GM19452 (cell line): ENCODE measurements around the gene MRPL33.
"Not testable (repeated sequence)": the region's sequence is repeated elsewhere in the genome, so short reads cannot be mapped to it uniquely, and the experiment has no call there.

Experiments
- ATAC-seq: cut with Tn5 transposase; IDR thresholded peaks from one replicate; pipeline ENCODE4 v1.9.1; 2021; ENCODE audit not compliant: unreplicated experiment

Gene MRPL33

GRCh38 chr2:27739058-27739373 lies 32.5 kb upstream of the MRPL33 start:
- no peak for ATAC-seq

- ATAC-seq = no peak
Observed at GRCh38 chr2:27741673-27742072, 29.8 kb upstream of the MRPL33 start.

GRCh38 chr2:27742571-27742970 lies 28.9 kb upstream of the MRPL33 start:
- ATAC-seq = no peak

GRCh38 chr2:27745494-27745893 lies 26.0 kb upstream of the MRPL33 start:
- not testable (repeated sequence) for ATAC-seq

GRCh38 chr2:27746325-27746724 lies 25.2 kb upstream of the MRPL33 start:
- no peak for ATAC-seq

- ATAC-seq = no peak
Observed at GRCh38 chr2:27747827-27748352, 23.6 kb upstream of the MRPL33 start.

GRCh38 chr2:27748803-27749554 lies 22.5 kb upstream of the MRPL33 start:
- not testable (repeated sequence) for ATAC-seq

GRCh38 chr2:27751377-27751776 lies 20.1 kb upstream of the MRPL33 start:
- ATAC-seq = no peak

GRCh38 chr2:27752551-27753237 lies 18.8 kb upstream of the MRPL33 start:
- ATAC-seq = no peak

- no peak for ATAC-seq
Observed at GRCh38 chr2:27754138-27754588, 17.4 kb upstream of the MRPL33 start.

GRCh38 chr2:27754831-27755230 lies 16.7 kb upstream of the MRPL33 start:
- ATAC-seq = no peak

- no peak for ATAC-seq
Observed at GRCh38 chr2:27756091-27756490, 15.4 kb upstream of the MRPL33 start.

GRCh38 chr2:27756544-27757498 lies 14.7 kb upstream of the MRPL33 start:
- no peak for ATAC-seq

- ATAC-seq = no peak
Observed at GRCh38 chr2:27762951-27763906, 8.3 kb upstream of the MRPL33 start.

GRCh38 chr2:27763907-27764267 lies 7.6 kb upstream of the MRPL33 start:
- no peak for ATAC-seq

- ATAC-seq = not testable (repeated sequence)
Observed at GRCh38 chr2:27764526-27764925, 7.0 kb upstream of the MRPL33 start.

GRCh38 chr2:27765621-27766286 lies 5.8 kb upstream of the MRPL33 start:
- no peak for ATAC-seq

- ATAC-seq = no peak
Observed at GRCh38 chr2:27766287-27766661, 5.2 kb upstream of the MRPL33 start.

- ATAC-seq = peak; percentile 28
Observed at GRCh38 chr2:27771202-27771547, 344 bp upstream of the MRPL33 start.

GRCh38 chr2:27772804-27773203 lies 1.3 kb downstream of the MRPL33 start:
- no peak for ATAC-seq
